A673 (cell line): ENCODE measurements around the gene SLC17A2.

Source experiments
- CTCF ChIP-seq: fragments of 300-800, 200-600 bp; sonication (generic); conservative IDR thresholded peaks from 2 replicates; pipeline ENCODE4 v1.5.1; 2017; ENCODE audit warnings: low read depth, mild to moderate bottlenecking, antibody characterized with exemption, low read length, moderate library complexity, mixed read lengths
- EZH2 ChIP-seq: fragments of 200-600 bp; sonication (generic); IDR thresholded peaks from 2 replicates; pipeline ENCODE4 v1.6.1; 2017; ENCODE audit warnings: borderline replicate concordance, low read depth, mild to moderate bottlenecking, mixed read lengths, antibody characterized with exemption, low read length; ENCODE audit not compliant: poor library complexity, severe bottlenecking

GRCh38 chr6:25935953-25936352, 5.5 kb upstream of the SLC17A2 start:
- TF ChIP-seq CTCF, result no peak
- no peak for TF ChIP-seq EZH2
